AG10803 (cell line): ENCODE results near the gene CYP4F11.

ENCODE experiments used
- DNase-seq: peaks from one replicate; pipeline ENCODE4 v3.0.0; 2010; ENCODE audit warnings: low read depth
- H3K4me3 ChIP-seq: 2 replicates; pipeline ENCODE4 v1.5.1; 2011; ENCODE audit warnings: mild to moderate bottlenecking, low read length, control low read depth
- TF ChIP-seq, protein P1 (sequence below): conservative IDR thresholded peaks from 2 replicates; pipeline ENCODE4 v1.5.1; 2011; ENCODE audit warnings: mild to moderate bottlenecking, low read length, control low read depth, inconsistent platforms

CYP4F11 gene

DNA sequence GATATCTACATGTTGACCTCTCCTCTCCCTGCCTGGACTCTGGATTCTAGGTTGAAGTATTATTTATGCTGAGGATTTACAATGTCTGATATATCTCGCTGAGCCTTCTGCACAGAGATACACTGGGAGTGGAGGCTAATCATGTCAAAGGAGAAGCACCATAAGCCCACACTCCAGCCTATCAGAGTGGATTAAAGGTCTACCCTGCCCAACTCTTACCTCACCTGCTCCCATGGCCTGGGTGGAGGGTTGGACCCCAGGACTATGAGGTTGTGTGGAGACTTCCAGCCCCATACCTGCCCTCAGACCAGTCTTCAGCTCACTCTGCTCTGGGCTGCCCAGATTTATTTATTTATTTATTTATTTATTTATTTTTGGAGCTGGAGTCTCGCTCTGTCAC is 29.9 kb upstream of the CYP4F11 start:
- TF ChIP-seq, protein P1, sequence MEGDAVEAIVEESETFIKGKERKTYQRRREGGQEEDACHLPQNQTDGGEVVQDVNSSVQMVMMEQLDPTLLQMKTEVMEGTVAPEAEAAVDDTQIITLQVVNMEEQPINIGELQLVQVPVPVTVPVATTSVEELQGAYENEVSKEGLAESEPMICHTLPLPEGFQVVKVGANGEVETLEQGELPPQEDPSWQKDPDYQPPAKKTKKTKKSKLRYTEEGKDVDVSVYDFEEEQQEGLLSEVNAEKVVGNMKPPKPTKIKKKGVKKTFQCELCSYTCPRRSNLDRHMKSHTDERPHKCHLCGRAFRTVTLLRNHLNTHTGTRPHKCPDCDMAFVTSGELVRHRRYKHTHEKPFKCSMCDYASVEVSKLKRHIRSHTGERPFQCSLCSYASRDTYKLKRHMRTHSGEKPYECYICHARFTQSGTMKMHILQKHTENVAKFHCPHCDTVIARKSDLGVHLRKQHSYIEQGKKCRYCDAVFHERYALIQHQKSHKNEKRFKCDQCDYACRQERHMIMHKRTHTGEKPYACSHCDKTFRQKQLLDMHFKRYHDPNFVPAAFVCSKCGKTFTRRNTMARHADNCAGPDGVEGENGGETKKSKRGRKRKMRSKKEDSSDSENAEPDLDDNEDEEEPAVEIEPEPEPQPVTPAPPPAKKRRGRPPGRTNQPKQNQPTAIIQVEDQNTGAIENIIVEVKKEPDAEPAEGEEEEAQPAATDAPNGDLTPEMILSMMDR: no peak
- H3K4me3 ChIP-seq: no peak overlapping the region
- no peak for DNase-seq

DNA sequence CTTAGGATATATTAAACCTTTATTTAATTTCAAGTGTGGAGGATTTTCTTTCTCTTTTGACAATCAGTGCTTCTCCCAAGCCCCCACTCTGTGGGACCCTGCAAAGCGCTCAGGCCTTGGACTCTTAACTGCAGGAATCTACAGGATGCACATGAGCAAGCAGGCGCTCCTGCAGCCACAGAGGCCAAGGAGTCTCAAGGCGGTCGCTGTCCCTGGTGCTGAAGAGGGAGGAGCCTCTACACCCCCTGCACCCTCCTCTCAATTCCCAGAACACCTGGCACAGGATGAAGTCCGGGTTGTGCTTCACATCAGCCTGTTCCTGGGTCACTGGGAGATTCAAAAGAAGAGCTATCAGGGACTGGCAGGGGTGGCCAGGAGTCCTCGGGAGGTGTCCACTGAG is 28.0 kb upstream of the CYP4F11 start:
- no peak overlapping the region for H3K4me3 ChIP-seq
- TF ChIP-seq, protein P1: no peak
- no peak for DNase-seq

DNA sequence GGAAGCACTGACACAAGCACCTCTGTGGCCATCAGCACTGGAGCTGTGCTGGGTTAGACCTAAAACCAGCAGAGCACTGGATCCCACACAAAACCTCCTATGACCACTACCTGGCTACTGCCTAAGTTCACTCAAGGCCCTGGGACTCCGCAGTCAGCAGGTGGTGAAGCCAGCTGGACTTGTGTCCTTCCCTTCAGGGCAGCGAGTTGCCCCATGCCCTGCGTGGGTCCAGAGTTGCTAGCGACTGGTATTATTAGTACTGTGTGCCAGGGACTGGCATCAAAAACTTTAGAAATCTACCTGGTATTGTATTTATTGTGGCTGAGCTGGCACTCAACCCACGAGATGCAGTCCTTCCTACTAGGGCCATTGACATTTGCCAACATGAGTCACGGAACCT is 20.5 kb upstream of the CYP4F11 start:
- TF ChIP-seq, protein P1: no peak
- no peak for DNase-seq
- H3K4me3 ChIP-seq: no peak overlapping the region

DNA sequence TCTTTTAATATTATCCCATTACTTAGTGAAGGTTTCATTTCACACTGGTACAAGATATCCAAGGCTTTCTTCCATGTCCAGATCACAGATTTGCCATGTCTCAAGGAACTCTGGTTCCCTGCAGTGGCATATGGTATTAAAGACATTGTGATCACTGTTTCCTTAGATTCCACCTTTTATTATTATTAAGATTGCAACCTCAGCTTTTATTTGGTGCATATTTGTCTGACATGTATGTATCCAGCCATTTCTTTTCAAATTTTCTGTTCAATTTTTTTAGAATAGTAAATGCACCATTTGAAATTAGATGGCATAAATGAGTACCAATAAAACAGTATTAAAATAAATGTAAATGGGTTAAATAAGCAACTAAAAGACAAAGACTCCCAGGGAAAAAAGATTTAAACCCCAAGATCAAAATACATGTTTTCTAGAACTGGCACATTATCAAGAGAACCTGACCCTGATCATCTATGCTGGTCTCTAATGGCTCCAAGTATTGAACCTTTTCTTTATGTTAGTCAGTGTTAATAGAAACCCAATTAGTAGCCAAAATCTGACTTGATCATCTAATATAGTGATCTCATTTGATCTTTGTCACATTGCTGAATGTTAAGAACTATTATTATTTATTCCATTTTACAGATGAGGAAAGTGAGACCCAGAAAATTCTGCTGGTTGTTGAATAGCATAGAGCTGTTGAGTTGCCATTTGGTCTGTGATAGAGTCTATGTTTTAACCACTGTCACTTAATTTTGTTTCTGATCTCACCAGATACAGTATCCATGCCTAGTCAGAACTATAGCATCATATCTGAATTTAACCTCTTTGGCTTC is 14.1 kb upstream of the CYP4F11 start, which contains the start of gene OR10H4:
TSS of gene OR10H4 (plus strand) at position 786 of the 836 bp plus-strand sequence. CDS start at position 786, 0 bp downstream.
- H3K4me3 ChIP-seq: no peak within 1 kb of the TSS
- no peak for DNase-seq
- TF ChIP-seq, protein P1: no peak

GRCh38 chr19:15945301-15945700 is 11.0 kb upstream of the CYP4F11 start:
- TF ChIP-seq, protein P1: no peak
- DNase-seq: no peak

DNA sequence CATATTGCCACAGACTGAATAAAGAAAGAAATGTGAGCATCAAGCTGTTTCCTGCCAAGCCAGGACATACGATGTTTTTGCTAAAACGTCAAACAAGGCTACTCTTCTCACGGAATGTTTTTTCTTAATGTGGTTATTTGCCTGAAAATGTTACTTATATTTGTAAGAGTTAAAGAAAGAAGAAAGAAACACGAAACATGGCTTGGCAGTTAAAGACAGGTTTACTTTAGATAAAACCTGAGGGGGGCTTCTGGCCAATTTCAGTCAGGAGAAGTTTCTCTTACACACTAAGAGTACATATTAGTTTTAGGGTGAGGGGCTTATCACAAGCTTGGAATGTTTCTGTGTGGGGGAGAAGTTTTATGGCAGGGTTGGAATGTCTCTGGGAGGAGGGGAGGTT is 10.1 kb upstream of the CYP4F11 start:
- H3K4me3 ChIP-seq: no peak overlapping the region
- DNase-seq: no peak
- TF ChIP-seq, protein P1: no peak

More at GRCh38 chr19:15945301-15945700, 11.0 kb upstream of the CYP4F11 start:
- no peak overlapping the region for H3K4me3 ChIP-seq

- TF ChIP-seq, protein P1: no peak
- no peak for DNase-seq
- H3K4me3 ChIP-seq: no peak overlapping the region
Observed at GRCh38 chr19:15937771-15938170, 3.4 kb upstream of the CYP4F11 start.
